ENCODE data around the gene OR13C9. TPM values are rescaled to one million over a fixed set of nuclear protein-coding genes. Genes with fewer than 3 reads are reported as not detected.
"Not testable (repeated sequence)": the region's sequence is repeated elsewhere in the genome, so short reads cannot be mapped to it uniquely, and the experiment has no call there.

OR13C9 gene
- not detected in 2 replicates for total RNA-seq (2014; rRNA removed; shearing (Covaris generic))

DNA sequence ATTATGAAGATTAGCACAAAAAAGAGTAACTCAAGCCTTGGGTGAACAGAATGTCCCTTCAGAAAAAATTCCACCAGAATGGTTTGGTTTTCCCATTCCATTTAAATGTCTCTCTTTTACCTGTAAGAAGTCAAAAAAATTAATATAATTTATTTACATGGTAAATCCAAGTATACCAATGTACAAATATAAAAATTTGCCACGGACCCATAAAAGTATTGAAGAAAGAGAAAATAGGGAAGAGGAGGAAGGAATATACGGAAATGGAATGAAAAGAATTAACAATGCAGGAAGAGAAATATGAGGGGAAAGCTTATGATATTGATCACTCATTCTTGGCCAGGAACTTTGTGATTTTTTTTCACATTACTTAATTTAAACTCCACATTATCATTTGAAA, at the start of gene OR13C9:
OR13C9 (minus strand) TSS at position 101 of the 400 bp plus-strand sequence; CDS start at position 101, 0 bp downstream.
- no peaks in the 10 kb centered on the region for H3K9me3 ChIP-seq (replicated peaks)
- H3K27me3 ChIP-seq, result no peaks in the 10 kb centered on the region
- no peak for DNase-seq
- H3K27ac ChIP-seq, result no peak within 1 kb of the TSS
- no peaks in the 10 kb centered on the region for H3K4me1 ChIP-seq
- H3K4me3 ChIP-seq, result no peak within 1 kb of the TSS
- H3K36me3 ChIP-seq, result no peaks in the 10 kb centered on the region

DNA sequence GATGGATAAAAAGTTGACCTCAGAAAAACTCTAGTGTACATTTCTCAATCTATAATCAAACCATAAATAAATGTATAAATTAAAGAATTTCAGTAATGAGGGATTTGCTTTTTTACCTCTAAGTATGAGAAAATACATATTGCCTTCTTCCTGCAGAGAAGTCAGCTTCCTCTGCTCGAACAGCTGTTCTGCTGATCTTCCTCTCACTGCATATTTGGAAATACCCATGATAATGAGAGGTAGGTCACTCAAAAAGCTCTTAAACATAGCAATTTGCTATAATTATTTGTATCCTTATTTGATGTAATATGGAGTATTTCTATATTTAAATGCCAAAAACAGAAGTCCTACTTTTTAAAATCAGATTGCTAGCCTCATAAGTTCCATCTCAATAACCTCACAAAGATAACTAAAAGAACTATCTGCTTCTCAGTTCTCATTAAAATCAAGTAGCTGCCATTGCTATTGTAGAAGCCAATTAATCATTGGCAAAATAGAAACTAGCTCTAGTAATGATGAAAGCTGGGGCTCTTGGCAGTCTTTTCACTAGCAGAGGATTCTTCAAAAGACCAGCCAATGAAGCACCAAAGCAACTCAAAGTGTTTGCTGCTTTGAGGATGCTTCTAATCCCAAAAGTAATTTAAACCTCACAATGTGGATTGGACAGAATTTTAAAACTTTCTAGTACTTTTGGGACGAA, 40.6 kb upstream of the OR13C9 start:
- no peak overlapping the region for H3K4me3 ChIP-seq
- H3K27ac ChIP-seq, result no peak overlapping the region
- no peaks in the 10 kb centered on the region for H3K27me3 ChIP-seq
- no peak for DNase-seq
- H3K4me1 ChIP-seq, result no peaks in the 10 kb centered on the region
- H3K36me3 ChIP-seq, result no peaks in the 10 kb centered on the region
- no peaks in the 10 kb centered on the region for H3K9me3 ChIP-seq (replicated peaks)

DNA sequence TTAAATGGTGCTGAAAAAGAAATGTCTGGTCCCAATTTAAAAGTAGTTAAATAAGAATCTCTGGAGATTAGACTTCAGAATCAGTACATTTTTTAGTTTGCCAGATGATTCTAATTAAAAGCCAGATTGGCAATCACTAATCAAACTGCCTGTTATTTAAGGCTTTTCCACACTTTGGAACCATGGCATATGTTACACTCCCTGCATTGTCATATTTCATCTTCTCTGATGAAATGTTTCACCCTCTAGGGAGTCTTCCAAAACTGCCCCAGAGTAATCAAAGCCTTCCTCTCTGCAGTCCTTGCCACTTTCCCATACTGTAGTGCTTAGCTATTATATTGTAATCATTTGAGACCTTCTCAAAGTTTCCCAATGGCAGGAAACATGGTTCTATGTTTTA, 17.5 kb upstream of the OR13C9 start:
- no peak overlapping the region for H3K27ac ChIP-seq
- H3K36me3 ChIP-seq, result no peaks in the 10 kb centered on the region
- H3K9me3 ChIP-seq (replicated peaks), result no peaks in the 10 kb centered on the region
- H3K4me3 ChIP-seq, result no peak overlapping the region
- no peaks in the 10 kb centered on the region for H3K4me1 ChIP-seq
- no peaks in the 10 kb centered on the region for H3K27me3 ChIP-seq
- DNase-seq, result no peak

GRCh38 chr9:104633976-104634520, 16.0 kb upstream of the OR13C9 start:
- Histone ChIP-seq H3K4me3 (no peak overlapping the region), H3K9me3 (replicated peaks) (no peaks in the 10 kb centered on the region), H3K36me3 (no peaks in the 10 kb centered on the region), H3K27me3 (no peaks in the 10 kb centered on the region), H3K4me1 (no peaks in the 10 kb centered on the region), H3K27ac (no peak overlapping the region)
- DNase-seq, result no peak

- not testable (repeated sequence) for H3K27me3 ChIP-seq
Observed at GRCh38 chr9:104625964-104626363, 8.0 kb upstream of the OR13C9 start.

DNA sequence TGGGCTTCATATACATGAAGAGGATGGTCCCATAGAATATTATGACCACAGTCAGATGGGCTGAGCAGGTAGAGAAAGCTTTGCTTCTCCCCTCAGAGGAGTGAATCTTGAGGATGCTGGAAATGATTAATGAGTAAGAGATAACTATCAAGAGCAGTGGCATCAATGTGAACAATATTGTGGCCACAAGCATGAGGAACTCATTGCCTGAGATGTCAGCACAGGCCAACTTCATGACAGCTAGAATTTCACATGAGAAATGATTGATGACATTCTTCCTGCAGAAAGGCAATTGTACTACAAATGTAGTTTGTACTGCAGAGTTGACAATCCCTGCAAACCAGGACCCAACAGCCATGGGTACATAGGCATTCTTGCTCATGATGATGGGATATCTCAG, 586 bp downstream of the OR13C9 start:
- H3K4me1 ChIP-seq, result no peaks in the 10 kb centered on the region
- H3K27me3 ChIP-seq, result no peaks in the 10 kb centered on the region
- H3K27ac ChIP-seq, result no peak overlapping the region
- H3K9me3 ChIP-seq (replicated peaks), result no peaks in the 10 kb centered on the region
- H3K4me3 ChIP-seq, result no peak overlapping the region
- DNase-seq, result no peak
- H3K36me3 ChIP-seq, result no peaks in the 10 kb centered on the region

More at GRCh38 chr9:104625964-104626363, 8.0 kb upstream of the OR13C9 start:
- not testable (repeated sequence) for H3K27ac ChIP-seq; H3K36me3 ChIP-seq; H3K9me3 ChIP-seq (replicated peaks); H3K4me3 ChIP-seq; DNase-seq; H3K4me1 ChIP-seq

DNA sequence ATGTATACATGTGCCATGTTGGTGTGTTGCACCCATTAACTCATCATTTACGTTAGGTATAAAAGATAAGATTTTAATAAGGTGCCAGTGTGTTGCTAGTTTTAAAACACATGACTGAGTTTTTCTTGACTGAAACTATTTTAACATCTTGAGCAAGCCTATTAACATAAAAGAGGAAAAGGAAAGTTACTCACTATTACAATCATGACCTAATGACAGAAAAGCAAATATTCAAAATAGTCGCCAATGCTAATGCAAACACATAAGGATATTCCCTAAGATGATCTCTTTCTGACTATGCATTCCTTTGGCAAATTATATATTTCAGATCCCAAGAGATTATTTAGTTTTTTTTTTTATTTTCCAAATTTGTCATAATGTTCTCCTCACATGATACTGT, 6.8 kb downstream of the OR13C9 start:
- no peaks in the 10 kb centered on the region for H3K9me3 ChIP-seq (replicated peaks)
- no peaks in the 10 kb centered on the region for H3K36me3 ChIP-seq
- H3K27me3 ChIP-seq, result 0 out of 2 replicates have a peak, but pooled peaks cover 4% of the 10 kb centered on the region
- no peaks in the 10 kb centered on the region for H3K4me1 ChIP-seq
- no peak overlapping the region for H3K4me3 ChIP-seq
- DNase-seq, result no peak
- H3K27ac ChIP-seq, result no peak overlapping the region

DNA sequence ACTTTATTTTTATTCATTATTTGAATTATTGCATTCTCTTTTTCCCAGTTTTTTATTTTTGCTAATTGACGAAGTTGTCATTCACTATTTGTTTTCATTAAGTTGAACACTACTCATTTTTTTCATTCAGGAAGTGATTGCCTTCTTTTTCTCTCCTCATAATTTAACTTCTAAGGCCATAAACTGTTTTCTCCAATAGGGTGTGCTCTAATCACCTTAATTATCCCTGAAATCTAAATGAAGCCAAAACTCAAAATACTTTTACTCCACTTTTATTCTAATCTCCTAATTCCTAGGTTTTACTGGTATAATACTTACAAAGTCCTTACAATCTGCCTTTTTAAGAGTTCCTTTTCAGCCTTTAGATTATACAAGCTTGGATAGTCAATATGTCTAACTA, 9.7 kb downstream of the OR13C9 start:
- H3K9me3 ChIP-seq (replicated peaks), result no peaks in the 10 kb centered on the region
- no peaks in the 10 kb centered on the region for H3K4me1 ChIP-seq
- H3K27ac ChIP-seq, result no peak overlapping the region
- H3K36me3 ChIP-seq, result no peaks in the 10 kb centered on the region
- H3K4me3 ChIP-seq, result no peak overlapping the region
- H3K27me3 ChIP-seq, result 0 out of 2 replicates have a peak, but pooled peaks cover 4% of the 10 kb centered on the region
- no peak for DNase-seq

DNA sequence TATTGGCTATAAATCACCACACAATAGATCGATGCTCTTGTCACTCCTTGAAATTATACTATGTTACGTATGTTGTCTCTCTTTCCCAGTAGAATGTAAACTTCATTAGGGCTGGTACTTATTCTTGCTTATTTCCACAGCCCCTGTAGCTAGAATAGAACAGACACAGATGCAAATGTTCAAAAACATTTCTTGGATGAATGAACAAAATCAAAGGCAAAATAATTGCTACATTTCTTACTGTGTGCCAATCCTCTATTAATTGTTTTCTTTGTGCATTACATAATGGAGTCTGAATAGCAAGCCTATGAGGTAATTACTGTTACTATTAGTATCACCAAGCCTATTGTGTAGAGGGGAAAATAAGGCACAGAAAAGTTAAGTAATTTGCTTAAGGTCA, 11.9 kb downstream of the OR13C9 start:
- Histone ChIP-seq H3K27ac (no peak overlapping the region), H3K27me3 (0 out of 2 replicates have a peak, but pooled peaks cover 4% of the 10 kb centered on the region), H3K4me3 (no peak overlapping the region), H3K9me3 (replicated peaks) (no peaks in the 10 kb centered on the region; the same call in 1 of the 2 replicates), H3K4me1 (no peaks in the 10 kb centered on the region), H3K36me3 (no peaks in the 10 kb centered on the region)
- no peak for DNase-seq

DNA sequence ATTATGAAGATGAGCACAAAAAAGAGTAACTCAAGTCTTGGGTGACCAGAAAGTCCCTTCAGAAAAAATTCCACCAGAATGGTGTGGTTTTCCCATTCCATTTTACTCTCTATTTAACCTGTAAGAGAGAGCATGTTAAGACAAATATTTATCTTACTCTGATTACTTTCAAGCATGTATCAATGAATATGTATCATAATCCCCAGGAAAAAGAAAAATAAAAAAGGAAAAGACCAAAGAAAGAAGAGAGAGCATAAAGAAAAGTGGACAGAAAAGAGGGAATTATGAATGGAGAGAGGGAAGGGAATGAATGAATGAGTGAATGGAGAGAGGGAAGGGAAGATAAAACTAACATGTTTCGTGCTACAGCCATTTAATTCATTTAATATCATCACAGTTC, 12.5 kb downstream of the OR13C9 start, which contains the start of gene OR13C2:
OR13C2 (minus strand) TSS at position 101 of the 400 bp plus-strand sequence; CDS start at position 101, 0 bp downstream.
- H3K27ac ChIP-seq; H3K27me3 ChIP-seq; H3K36me3 ChIP-seq; H3K9me3 ChIP-seq (replicated peaks); H3K4me3 ChIP-seq; H3K4me1 ChIP-seq; DNase-seq: not testable (repeated sequence)

DNA sequence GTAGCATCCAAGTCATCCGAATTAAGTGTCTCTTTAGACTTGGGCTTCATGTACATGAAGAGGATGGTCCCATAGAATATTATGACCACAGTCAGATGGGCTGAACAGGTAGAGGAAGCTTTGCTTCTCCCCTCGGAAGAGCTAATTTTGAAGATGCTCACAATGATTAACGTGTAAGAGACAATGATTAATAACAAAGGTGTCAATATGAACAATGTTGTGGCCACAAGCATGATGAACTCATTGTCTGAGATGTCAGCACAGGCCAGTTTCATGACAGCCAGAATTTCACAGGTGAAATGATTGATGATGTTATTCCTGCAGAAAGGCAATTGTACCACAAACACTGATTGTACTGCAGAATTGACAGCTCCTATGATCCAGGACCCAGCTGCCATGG, 13.2 kb downstream of the OR13C9 start:
- no peaks in the 10 kb centered on the region; the same call in 1 of the 2 replicates for H3K9me3 ChIP-seq (replicated peaks)
- no peaks in the 10 kb centered on the region for H3K36me3 ChIP-seq
- 0 out of 2 replicates have a peak, but pooled peaks cover 4% of the 10 kb centered on the region for H3K27me3 ChIP-seq
- H3K4me3 ChIP-seq, result no peak overlapping the region
- H3K4me1 ChIP-seq, result no peaks in the 10 kb centered on the region
- no peak overlapping the region for H3K27ac ChIP-seq
- no peak for DNase-seq

GRCh38 chr9:104599313-104599712, 18.7 kb downstream of the OR13C9 start, which contains the start of gene OR13C5:
Gene OR13C5 (minus strand): TSS chr9:104599413. CDS start chr9:104599413, 0 bp downstream.
- not testable (repeated sequence) for H3K9me3 ChIP-seq (replicated peaks); H3K27me3 ChIP-seq; H3K27ac ChIP-seq; H3K4me1 ChIP-seq; H3K36me3 ChIP-seq; H3K4me3 ChIP-seq; DNase-seq

DNA sequence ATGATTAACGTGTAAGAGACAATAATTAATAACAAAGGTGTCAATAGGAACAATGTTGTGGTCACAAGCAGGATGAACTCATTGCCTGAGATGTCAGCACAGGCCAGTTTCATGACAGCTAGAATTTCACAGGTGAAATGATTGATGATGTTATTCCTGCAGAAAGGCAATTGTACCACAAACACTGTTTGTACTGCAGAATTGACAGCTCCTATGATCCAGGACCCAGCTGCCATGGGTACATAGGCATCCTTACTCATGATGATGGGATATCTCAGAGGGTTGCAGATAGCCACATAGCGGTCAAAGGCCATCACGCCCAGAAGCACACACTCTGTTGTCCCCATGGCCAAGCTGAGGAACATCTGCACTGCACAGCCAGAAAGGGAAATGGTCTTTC, 19.3 kb downstream of the OR13C9 start:
- not testable (repeated sequence) for H3K36me3 ChIP-seq; H3K4me3 ChIP-seq; H3K27me3 ChIP-seq; H3K27ac ChIP-seq; H3K4me1 ChIP-seq; H3K9me3 ChIP-seq (replicated peaks); DNase-seq

GRCh38 chr9:104589626-104590025, 28.4 kb downstream of the OR13C9 start:
- Histone ChIP-seq H3K27me3 (peaks cover 4% of the 10 kb centered on the region; the same call in 1 of the 2 replicates), H3K36me3 (no peaks in the 10 kb centered on the region), H3K4me3 (no peak overlapping the region), H3K4me1 (no peaks in the 10 kb centered on the region), H3K27ac (no peak overlapping the region), H3K9me3 (replicated peaks) (no peaks in the 10 kb centered on the region; the same call in 1 of the 2 replicates)
- no peak for DNase-seq

- Histone ChIP-seq H3K27me3 (no peaks in the 10 kb centered on the region; the same call in 1 of the 2 replicates), H3K9me3 (replicated peaks) (no peaks in the 10 kb centered on the region), H3K4me1 (no peaks in the 10 kb centered on the region), H3K27ac (no peak overlapping the region), H3K4me3 (no peak overlapping the region), H3K36me3 (no peaks in the 10 kb centered on the region)
- peak in 1 of 2 experiments; percentile 2 for DNase-seq
Observed at GRCh38 chr9:104586496-104587180, 31.4 kb downstream of the OR13C9 start.
